ENCODE data around the gene PLD4. TPM values are rescaled to one million over a fixed set of nuclear protein-coding genes. Genes with fewer than 3 reads are reported as not detected.

PLD4 gene
- total and polyA plus RNA-seq, 9 of the 15 experiments (the other 6 are each of a cell fraction or from before 2014, with no cell fraction given) = 0.18 to 0.24 TPM; not detected in 7

GRCh38 chr14:104977008-104977680, 52.5 kb downstream of the PLD4 start:
- no peaks in the 10 kb centered on the region for H3K36me3 ChIP-seq (ENCODE audit: control insufficient read depth, insufficient read depth, low read length)
- no peak for ATAC-seq
- H3K9me1 ChIP-seq (ENCODE audit: control insufficient read depth, insufficient read depth, low read length) = no peaks in the 10 kb centered on the region
- H2AFZ ChIP-seq (ENCODE audit: low read depth, low read length) = no peak overlapping the region
- TF ChIP-seq TRIM25 (IDR thresholded peaks at IDR 0.05; ENCODE audit: borderline replicate concordance) (no peak), ZNF384 (IDR thresholded peaks at IDR 0.05; ENCODE audit: low read depth, low read length) (no peak), SMARCA4 (IDR thresholded peaks at IDR 0.05) (no peak), STAT5B (CRISPR knock-in tag; IDR thresholded peaks at IDR 0.05) (no peak), CXXC5 (CRISPR knock-in tag; IDR thresholded peaks at IDR 0.05) (no peak), TFAM (CRISPR knock-in tag; conservative IDR thresholded peaks at IDR 0.05) (no peak), SLC30A9 (CRISPR knock-in tag; IDR thresholded peaks at IDR 0.05) (no peak), RERE (CRISPR knock-in tag; IDR thresholded peaks at IDR 0.05; ENCODE audit: borderline replicate concordance) (no peak), HSF4 (CRISPR knock-in tag; IDR thresholded peaks at IDR 0.05; ENCODE audit: borderline replicate concordance) (no peak), CBFA2T3 (IDR thresholded peaks at IDR 0.05) (no peak), HNRNPK (IDR thresholded peaks at IDR 0.05; ENCODE audit: low read depth, low read length, poor library complexity, severe bottlenecking) (no peak), NR3C1 (CRISPR knock-in tag; IDR thresholded peaks at IDR 0.05) (no peak), GATAD2A (IDR thresholded peaks at IDR 0.05) (no peak), ZSCAN32 (CRISPR knock-in tag; IDR thresholded peaks at IDR 0.05) (no peak)
- H3K9ac ChIP-seq (ENCODE audit: insufficient read depth in 1 of 2, low read depth in 2 of 2, low read length in 2 of 2) = peak overlapping the region in 1 of 2 experiments; percentile 91; a peak in 2 of 4 replicates
- no peaks in the 10 kb centered on the region for H3K27me3 ChIP-seq (ENCODE audit: control insufficient read depth in 2 of 2, insufficient read depth in 2 of 2, low read length in 2 of 2)
- ChIA-PET POLR2A (no interaction called here), CTCF (ENCODE audit: low intra/inter-chr PET ratio) (interaction anchor here (3.9 kb wide), 1 partner anchor 69 kb away, joined by 85 read pairs; no protein-coding TSS in a partner anchor)
- in situ Hi-C loops (cut with MboI) (no loop called here), intact Hi-C loops (cut with micrococcal nuclease) (loop anchor here (5.0 kb wide), 1 partner anchor 40 kb away; no protein-coding TSS in a partner anchor)
- FAIRE-seq = no peak
- no peak overlapping the region for H3K27ac ChIP-seq (ENCODE audit: extremely low read depth, low read depth, low read length)
- no peaks in the 10 kb centered on the region for H3K79me2 ChIP-seq (ENCODE audit: control insufficient read depth, insufficient read depth, low read length)
- H3K4me3 ChIP-seq = peak overlapping the region; percentile 38; the same call in 1 of the 2 replicates
- 0 out of 2 replicates have a peak, but pooled peaks cover 11% of the 10 kb centered on the region for H4K20me1 ChIP-seq (replicated peaks; ENCODE audit: control insufficient read depth, insufficient read depth, low read length)
- H3K9me3 ChIP-seq (replicated peaks; ENCODE audit: control insufficient read depth, insufficient read depth, low read depth, low read length) = no peaks in the 10 kb centered on the region
- WGBS (ENCODE audit: insufficient coverage, low coverage, missing lambda C conversion rate) = 61% methylated on average over 5 of the region's 11 CpGs
- no peak for DNase-seq (ENCODE audit: extremely low read depth in 1 of 4, low spot score in 3 of 4)
- H3K4me1 ChIP-seq (replicated peaks in 1 of 2; ENCODE audit: control insufficient read depth in 2 of 2, insufficient read depth in 2 of 2, low read length in 2 of 2) = peaks cover 7 to 78% of the 10 kb centered on the region in 2 experiments; a peak in 4 of 5 replicates
- BruUV-seq (replicated peaks) = no TSS peak
- peak overlapping the region; percentile 73; the same call in 1 of the 2 replicates for H3K4me2 ChIP-seq (ENCODE audit: insufficient read depth, low read length)
